SK-N-MC (cell line): ENCODE data around the gene FBLIM1.

Experiments
- EZH2 ChIP-seq: fragments of 200-600 bp; sonication (generic); IDR thresholded peaks from one replicate; pipeline ENCODE4 v1.6.1; 2017; ENCODE audit warnings: antibody characterized with exemption
- POLR2AphosphoS5 ChIP-seq: IDR thresholded peaks from 2 replicates; pipeline ENCODE4 v1.6.1; 2012; ENCODE audit warnings: mild to moderate bottlenecking, low read depth, low read length, borderline replicate concordance

DNA sequence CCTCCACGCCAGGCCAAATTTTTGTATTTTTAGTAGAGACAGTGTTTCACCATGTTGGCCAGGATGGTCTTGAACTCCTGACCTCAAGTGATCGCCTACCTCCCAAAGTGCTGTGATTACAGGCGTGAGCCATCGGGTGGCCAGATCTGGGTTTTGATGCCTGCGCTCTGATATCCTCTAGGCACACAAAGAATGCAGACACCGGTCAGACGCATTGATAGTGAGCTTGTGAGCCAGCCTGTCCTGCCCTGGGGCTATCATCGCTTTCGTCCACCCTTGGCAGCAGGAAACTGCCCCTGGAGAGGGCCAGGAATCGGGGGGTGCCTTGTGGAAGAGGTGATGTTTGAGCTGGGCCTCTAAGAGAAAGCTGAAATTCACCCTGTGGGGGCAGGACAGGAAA lies 4.0 kb downstream of the FBLIM1 start:
- TF ChIP-seq EZH2: no peak
- TF ChIP-seq POLR2AphosphoS5: no peak
